Parathyroid adenoma (tissue), 2 donors: ENCODE data around the gene LYZL6.

Experiments used
- H2AFZ ChIP-seq: fragments of 300-600 bp; sonication (generic); one replicate; pipeline ENCODE4 v1.7.0; 2017; ENCODE audit warnings: antibody characterized with exemption, mild to moderate bottlenecking
- H3K27ac ChIP-seq: fragments of 300-600 bp; sonication (generic); one replicate; pipeline ENCODE4 v1.7.0; 2017
- H3K27me3 ChIP-seq: fragments of 300-600 bp; sonication (generic); one replicate; pipeline ENCODE4 v1.7.0; 2017; ENCODE audit warnings: low read length; ENCODE audit not compliant: control insufficient read depth, insufficient read depth
- H3K36me3 ChIP-seq: fragments of 300-600 bp; sonication (generic); one replicate; pipeline ENCODE4 v1.7.0; 2017; ENCODE audit warnings: low read length; ENCODE audit not compliant: control insufficient read depth, insufficient read depth
- H3K4me1 ChIP-seq: fragments of 300-600 bp; sonication (generic); one replicate; pipeline ENCODE4 v1.7.0; 2017; ENCODE audit warnings: control low read depth
- H3K4me2 ChIP-seq: fragments of 300-600 bp; sonication (generic); one replicate; pipeline ENCODE4 v1.7.0; 2017; ENCODE audit warnings: low read length
- H3K4me3 ChIP-seq: fragments of 300-600 bp; sonication (generic); one replicate; pipeline ENCODE4 v1.7.0; 2017; ENCODE audit warnings: low read depth, low read length
- H3K79me2 ChIP-seq: fragments of 300-600 bp; sonication (generic); one replicate; pipeline ENCODE4 v1.7.0; 2017; ENCODE audit warnings: control low read depth
- H3K9ac ChIP-seq: fragments of 300-600 bp; sonication (generic); one replicate; pipeline ENCODE4 v1.7.0; 2017; ENCODE audit warnings: mild to moderate bottlenecking
- H3K9me3 ChIP-seq: fragments of 300-600 bp; sonication (generic); one replicate; pipeline ENCODE4 v1.7.0; 2017; ENCODE audit warnings: low read length; ENCODE audit not compliant: control insufficient read depth
- CTCF ChIP-seq: fragments of 300-600 bp; sonication (generic); IDR thresholded peaks from one replicate; pipeline ENCODE4 v1.7.0; 2017; ENCODE audit warnings: antibody characterized with exemption, mild to moderate bottlenecking
- donor health status: primary hyperparathyroidism.

The LYZL6 gene

GRCh38 chr17:35889818-35890773, 53.4 kb downstream of the LYZL6 start:
- H3K27ac ChIP-seq, result no peak overlapping the region

GRCh38 chr17:35889241-35889640, 54.3 kb downstream of the LYZL6 start:
- Histone ChIP-seq H3K4me2 (no peak overlapping the region), H3K79me2 (no peaks in the 10 kb centered on the region), H2AFZ (no peak overlapping the region), H3K4me1 (peaks cover 5% of the 10 kb centered on the region), H3K4me3 (no peak overlapping the region), H3K9ac (no peak overlapping the region), H3K27ac (no peak overlapping the region), H3K27me3 (no peaks in the 10 kb centered on the region), H3K9me3 (no peaks in the 10 kb centered on the region), H3K36me3 (no peaks in the 10 kb centered on the region)
- no peak for TF ChIP-seq CTCF

More at GRCh38 chr17:35889818-35890773, 53.4 kb downstream of the LYZL6 start:
- Histone ChIP-seq H2AFZ (peak overlapping the region; percentile 35), H3K9me3 (no peaks in the 10 kb centered on the region), H3K27me3 (no peaks in the 10 kb centered on the region), H3K36me3 (no peaks in the 10 kb centered on the region), H3K4me1 (peaks cover 5% of the 10 kb centered on the region), H3K9ac (no peak overlapping the region), H3K4me2 (no peak overlapping the region), H3K79me2 (no peaks in the 10 kb centered on the region), H3K4me3 (no peak overlapping the region)
- no peak for TF ChIP-seq CTCF
